Skeletal muscle tissue (tissue), 4 donors: ENCODE measurements around the gene KCNIP3. TPM values are rescaled to one million over a fixed set of nuclear protein-coding genes. Genes with fewer than 3 reads are reported as not detected.

Experiments used
- H3K27ac ChIP-seq: one replicate; pipeline ENCODE4 v1.7.0; 2013; ENCODE audit warnings: mild to moderate bottlenecking, low read depth, low read length, inconsistent platforms
- H3K27me3 ChIP-seq, 3 donors: one replicate each; pipeline ENCODE4 v1.7.0; 2013; ENCODE audit warnings: low read length in 3 of 3; ENCODE audit not compliant: control insufficient read depth in 3 of 3, insufficient read depth in 3 of 3
- H3K36me3 ChIP-seq, 3 donors: one replicate each; pipeline ENCODE4 v1.7.0; 2013; ENCODE audit warnings: low read length in 3 of 3; ENCODE audit not compliant: control insufficient read depth in 3 of 3, insufficient read depth in 3 of 3
- H3K4me1 ChIP-seq, 3 donors: one replicate each; pipeline ENCODE4 v1.7.0; 2013; ENCODE audit warnings: low read length in 3 of 3, mild to moderate bottlenecking in 3 of 3; ENCODE audit not compliant: control insufficient read depth in 3 of 3, insufficient read depth in 3 of 3
- H3K4me3 ChIP-seq, 3 donors: one replicate each; pipeline ENCODE4 v1.7.0; 2013; ENCODE audit warnings: low read length in 3 of 3
- H3K9ac ChIP-seq, 3 donors: one replicate each; pipeline ENCODE4 v1.7.0; 2013; ENCODE audit warnings: low read length in 3 of 3, mild to moderate bottlenecking in 3 of 3, moderate library complexity in 2 of 3, low read depth in 1 of 3
- H3K9me3 ChIP-seq, 3 donors: one replicate each; pipeline ENCODE4 v1.7.0; 2013; ENCODE audit warnings: low read length in 3 of 3; ENCODE audit not compliant: control insufficient read depth in 3 of 3
- total RNA-seq: library from RNA; depleted of rRNA; stranded (reverse); fragments of >200 nt; gene quantifications from one replicate; pipeline ENCODE4 v1.2.3, GENCODE V29; 2014
- donor health status: Osteomylitis.

KCNIP3 gene
- total RNA-seq, 1 donor from 2014 or later = 2.1 TPM

DNA sequence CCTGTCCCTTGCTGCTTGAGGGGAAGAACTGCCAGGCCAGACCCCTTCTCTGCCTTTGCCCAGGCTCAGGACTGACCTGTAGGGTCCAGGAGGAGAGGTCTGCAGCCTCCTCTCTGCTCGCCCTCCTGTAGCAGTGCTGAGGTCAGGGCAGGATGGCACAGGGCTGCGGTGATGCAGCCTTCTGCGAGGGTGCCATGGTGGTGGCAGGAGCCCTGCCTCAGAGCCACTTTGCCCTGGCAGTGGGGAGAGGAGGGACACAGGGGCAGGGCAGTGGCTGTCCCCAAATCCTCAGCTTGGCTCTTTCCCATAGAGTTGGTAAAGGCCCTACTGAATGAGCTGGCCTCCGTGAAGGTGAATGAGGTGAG is 22.0 kb upstream of the KCNIP3 start:
- H3K9me3 ChIP-seq = no peaks in the 10 kb centered on the region
- H3K36me3 ChIP-seq = no peaks in the 10 kb centered on the region
- no peaks in the 10 kb centered on the region for H3K4me1 ChIP-seq
- no peak overlapping the region for H3K27ac ChIP-seq
- no peak overlapping the region for H3K9ac ChIP-seq
- H3K27me3 ChIP-seq = no peaks in the 10 kb centered on the region
- no peak overlapping the region for H3K4me3 ChIP-seq

DNA sequence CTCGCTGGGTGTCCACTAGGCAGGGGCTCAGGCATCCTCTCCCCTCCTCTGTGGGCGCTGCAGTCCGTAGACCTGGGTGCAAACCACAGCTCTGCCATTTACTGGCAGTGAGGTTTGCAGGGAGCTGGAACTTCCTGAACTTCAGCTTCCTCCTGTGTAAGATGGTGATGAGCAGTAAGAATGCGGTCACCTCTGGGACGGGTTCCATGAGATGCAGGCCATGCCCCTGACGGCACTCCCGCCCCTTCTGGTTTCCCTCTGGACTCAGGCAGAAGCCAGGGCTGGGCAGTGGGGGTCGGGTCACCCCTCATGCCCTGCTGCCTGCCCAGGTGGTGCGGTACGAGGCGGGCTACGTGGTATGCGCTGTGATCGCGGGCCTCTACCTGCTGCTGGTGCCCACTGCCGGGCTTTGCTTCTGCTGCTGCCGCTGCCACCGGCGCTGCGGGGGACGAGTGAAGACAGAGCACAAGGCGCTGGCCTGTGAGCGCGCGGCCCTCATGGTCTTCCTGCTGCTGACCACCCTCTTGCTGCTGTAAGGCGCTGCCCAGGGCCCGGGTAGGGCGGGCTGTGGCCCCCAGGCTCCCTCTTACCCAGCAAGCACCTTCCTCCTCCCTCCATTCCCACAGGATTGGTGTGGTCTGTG is 21.4 kb upstream of the KCNIP3 start:
- no peak overlapping the region for H3K27ac ChIP-seq
- H3K4me1 ChIP-seq = no peaks in the 10 kb centered on the region
- no peak overlapping the region for H3K4me3 ChIP-seq
- no peak overlapping the region for H3K9ac ChIP-seq
- no peaks in the 10 kb centered on the region for H3K27me3 ChIP-seq
- no peaks in the 10 kb centered on the region for H3K9me3 ChIP-seq
- no peaks in the 10 kb centered on the region for H3K36me3 ChIP-seq

DNA sequence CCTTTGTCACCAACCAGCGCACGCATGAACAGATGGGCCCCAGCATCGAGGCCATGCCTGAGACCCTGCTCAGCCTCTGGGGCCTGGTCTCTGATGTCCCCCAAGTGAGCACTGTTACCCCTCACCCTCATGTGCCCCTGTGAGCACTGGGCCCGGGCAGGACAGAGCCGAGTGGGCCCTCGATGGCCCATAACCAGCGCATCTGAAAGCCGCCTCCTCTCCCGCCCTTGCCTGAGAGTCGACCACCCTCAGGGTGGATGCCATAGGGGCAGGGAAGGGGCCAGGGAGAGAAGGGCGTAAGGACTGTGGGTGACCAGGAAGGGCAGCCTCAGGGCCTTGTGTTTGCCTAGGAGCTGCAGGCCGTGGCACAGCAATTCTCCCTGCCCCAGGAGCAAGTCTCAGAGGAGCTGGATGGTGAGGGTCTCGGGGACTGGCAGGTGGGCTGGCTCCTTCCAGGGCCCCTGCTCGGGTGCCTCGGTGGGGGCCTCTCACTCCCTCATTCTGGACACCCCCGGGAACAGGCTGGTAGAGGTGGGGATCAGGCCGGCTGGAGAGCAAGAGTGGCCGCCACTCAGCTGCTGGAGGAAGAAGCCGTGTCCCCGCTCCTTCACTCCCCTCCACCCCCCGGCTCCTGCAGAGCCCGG is 20.8 kb upstream of the KCNIP3 start:
- H3K9me3 ChIP-seq = no peaks in the 10 kb centered on the region

DNA sequence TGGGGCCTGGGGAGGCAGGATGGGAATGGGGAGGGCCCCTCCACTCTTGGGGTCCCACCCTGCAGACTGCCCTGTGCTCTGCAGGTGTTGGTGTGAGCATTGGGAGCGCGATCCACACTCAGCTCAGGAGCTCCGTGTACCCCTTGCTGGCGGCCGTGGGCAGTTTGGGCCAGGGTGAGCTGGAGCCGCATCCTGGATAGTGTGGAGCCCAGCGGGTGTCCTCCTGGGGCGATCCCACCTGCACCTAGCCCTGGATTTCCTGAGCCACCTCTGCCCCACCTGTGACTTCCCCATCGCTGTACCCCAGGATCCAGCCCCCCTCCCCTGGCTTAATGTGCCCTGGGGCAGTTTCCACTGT is 20.3 kb upstream of the KCNIP3 start:
- no peaks in the 10 kb centered on the region for H3K36me3 ChIP-seq
- no peaks in the 10 kb centered on the region for H3K9me3 ChIP-seq
- no peak overlapping the region for H3K27ac ChIP-seq
- H3K4me1 ChIP-seq = no peaks in the 10 kb centered on the region
- H3K27me3 ChIP-seq = no peaks in the 10 kb centered on the region
- no peak overlapping the region for H3K4me3 ChIP-seq
- H3K9ac ChIP-seq = no peak overlapping the region

More for the DNA sequence above, 20.8 kb upstream of the KCNIP3 start:
- Histone ChIP-seq H3K9ac (no peak overlapping the region), H3K36me3 (no peaks in the 10 kb centered on the region), H3K4me1 (no peaks in the 10 kb centered on the region), H3K27ac (no peak overlapping the region), H3K27me3 (no peaks in the 10 kb centered on the region), H3K4me3 (no peak overlapping the region)

GRCh38 chr2:95277246-95277906 is 19.8 kb upstream of the KCNIP3 start:
- Histone ChIP-seq H3K27me3 (no peaks in the 10 kb centered on the region), H3K36me3 (peaks cover 0 to 2% (median 0%) of the 10 kb centered on the region in 3 donors), H3K9me3 (no peaks in the 10 kb centered on the region), H3K9ac (no peak overlapping the region), H3K4me1 (no peaks in the 10 kb centered on the region), H3K27ac (no peak overlapping the region), H3K4me3 (no peak overlapping the region)

GRCh38 chr2:95278051-95278471 is 19.1 kb upstream of the KCNIP3 start:
- Histone ChIP-seq H3K27ac (no peak overlapping the region), H3K4me3 (no peak overlapping the region), H3K27me3 (no peaks in the 10 kb centered on the region), H3K36me3 (peaks cover 0 to 2% (median 0%) of the 10 kb centered on the region in 3 donors), H3K4me1 (no peaks in the 10 kb centered on the region), H3K9me3 (no peaks in the 10 kb centered on the region), H3K9ac (no peak overlapping the region)

- Histone ChIP-seq H3K9me3 (no peaks in the 10 kb centered on the region), H3K4me1 (no peaks in the 10 kb centered on the region), H3K27me3 (no peaks in the 10 kb centered on the region), H3K36me3 (peaks cover 0 to 2% (median 0%) of the 10 kb centered on the region in 3 donors), H3K4me3 (no peak overlapping the region), H3K9ac (no peak overlapping the region), H3K27ac (no peak overlapping the region)
Measured at GRCh38 chr2:95278637-95279225, 18.4 kb upstream of the KCNIP3 start.

DNA sequence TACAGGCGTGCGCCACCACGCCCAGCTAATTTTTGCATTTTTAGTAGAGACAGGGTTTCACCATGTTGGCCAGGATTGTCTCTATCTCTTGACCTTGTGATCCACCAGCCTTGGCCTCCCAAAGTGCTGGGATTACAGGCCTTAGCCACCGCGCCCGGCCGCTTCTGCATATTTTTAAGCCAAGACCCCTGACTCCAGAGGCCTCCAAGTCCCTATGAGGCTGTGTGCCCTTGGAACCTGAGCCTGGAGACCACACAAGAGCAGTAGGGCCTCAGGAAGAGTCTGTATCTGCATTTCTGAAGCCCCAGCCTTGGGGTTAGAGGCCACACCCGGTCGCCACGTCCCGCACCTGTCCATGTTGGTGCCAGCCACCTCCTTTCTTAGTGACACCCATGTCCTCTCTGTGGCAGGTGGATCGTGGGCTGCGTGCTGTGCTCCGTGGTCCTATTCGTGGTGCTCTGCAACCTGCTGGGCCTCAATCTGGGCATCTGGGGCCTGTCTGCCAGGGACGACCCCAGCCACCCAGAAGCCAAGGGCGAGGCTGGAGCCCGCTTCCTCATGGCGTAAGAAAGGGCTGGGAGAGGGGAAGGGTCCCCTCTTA is 17.6 kb upstream of the KCNIP3 start:
- Histone ChIP-seq H3K9me3 (no peaks in the 10 kb centered on the region), H3K9ac (no peak overlapping the region), H3K27ac (no peak overlapping the region), H3K4me1 (no peaks in the 10 kb centered on the region), H3K4me3 (no peak overlapping the region), H3K27me3 (no peaks in the 10 kb centered on the region), H3K36me3 (peaks cover 0 to 2% (median 0%) of the 10 kb centered on the region in 3 donors)

DNA sequence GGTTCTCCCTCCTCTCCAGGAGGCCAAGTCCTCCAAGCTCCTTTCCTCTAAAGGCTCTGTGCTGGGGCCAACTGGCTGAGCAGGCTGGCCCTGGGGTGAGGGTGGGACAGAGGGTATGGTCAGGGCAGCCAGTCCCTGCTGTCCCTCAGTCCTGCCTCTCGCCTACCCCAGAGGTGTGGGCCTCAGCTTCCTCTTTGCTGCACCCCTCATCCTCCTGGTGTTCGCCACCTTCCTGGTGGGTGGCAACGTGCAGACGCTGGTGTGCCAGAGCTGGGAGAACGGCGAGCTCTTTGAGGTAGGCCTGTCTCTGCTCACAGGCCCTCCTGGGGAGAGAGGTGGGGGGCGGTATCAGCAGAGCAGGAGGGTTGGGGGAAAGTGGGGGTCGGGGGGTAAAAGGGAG is 16.1 kb upstream of the KCNIP3 start:
- Histone ChIP-seq H3K27ac (no peak overlapping the region), H3K4me3 (no peak overlapping the region), H3K27me3 (no peaks in the 10 kb centered on the region), H3K9me3 (no peaks in the 10 kb centered on the region), H3K9ac (no peak overlapping the region), H3K36me3 (peaks cover 0 to 2% (median 0%) of the 10 kb centered on the region in 3 donors), H3K4me1 (no peaks in the 10 kb centered on the region)

- H3K36me3 ChIP-seq = peaks cover 0 to 2% (median 0%) of the 10 kb centered on the region in 3 donors
- no peaks in the 10 kb centered on the region for H3K4me1 ChIP-seq
- H3K4me3 ChIP-seq = no peak overlapping the region
- no peak overlapping the region for H3K9ac ChIP-seq
- H3K27ac ChIP-seq = no peak overlapping the region
- no peaks in the 10 kb centered on the region for H3K27me3 ChIP-seq
- H3K9me3 ChIP-seq = no peaks in the 10 kb centered on the region
Measured at GRCh38 chr2:95281786-95282185, 15.4 kb upstream of the KCNIP3 start.
